HL-60 (cell line): Measurements from ENCODE around the gene CARD14.

Experiments
- CTCF ChIP-seq: IDR thresholded peaks from one replicate; pipeline ENCODE4 v1.5.1; 2011; ENCODE audit warnings: low read length, control low read depth, inconsistent platforms; ENCODE audit not compliant: insufficient read depth
- POLR2AphosphoS5 ChIP-seq: IDR thresholded peaks from 2 replicates; pipeline ENCODE4 v1.6.1; 2012; ENCODE audit warnings: low read depth
- REST ChIP-seq: IDR thresholded peaks from 2 replicates; pipeline ENCODE4 v1.6.1; 2012; ENCODE audit warnings: low read depth; ENCODE audit not compliant: insufficient replicate concordance

- no peak for TF ChIP-seq CTCF
- no peak for TF ChIP-seq REST
- TF ChIP-seq POLR2AphosphoS5: no peak
These were observed 77.7 kb downstream of the CARD14 start for GRCh38 chr17:80247561-80247960.
